Vagina (tissue), 2 donors: ENCODE results near the gene KIF19.

Source experiments
- CTCF ChIP-seq, 3 experiments: fragments of 450-650 bp in 2 of 3; fragments of 200-600 bp in 1 of 3; sonication (generic) in 1 of 3; IDR thresholded peaks; one replicate each; pipeline ENCODE4 v1.5.1; 2017 to 2019; ENCODE audit warnings: antibody characterized with exemption in 3 of 3, mild to moderate bottlenecking in 2 of 3, moderate library complexity in 2 of 3
- POLR2A ChIP-seq, 2 donors: fragments of 450-650 bp; IDR thresholded peaks; one replicate each; pipeline ENCODE4 v1.6.1; 2017; ENCODE audit warnings: antibody characterized with exemption in 2 of 2, mild to moderate bottlenecking in 2 of 2, moderate library complexity in 2 of 2
- POLR2AphosphoS5 ChIP-seq, 2 donors: sonication (generic); formaldehyde crosslinking; IDR thresholded peaks; one replicate each; pipeline ENCODE4 v1.9.0; 2017; ENCODE audit warnings: antibody characterized with exemption in 2 of 2, mild to moderate bottlenecking in 2 of 2, low read depth in 1 of 2; ENCODE audit not compliant: insufficient read depth in 1 of 2

GRCh38 chr17:74371653-74372147, 45.7 kb downstream of the KIF19 start:
- TF ChIP-seq CTCF (IDR thresholded peaks at IDR 0.05) (no peak), POLR2AphosphoS5 (IDR thresholded peaks at IDR 0.05; ENCODE audit: insufficient read depth in 1 of 2, low read depth in 1 of 2) (no peak), POLR2A (IDR thresholded peaks at IDR 0.05) (no peak)
